Vagina (tissue), 2 donors: ENCODE measurements around the gene NCOA5. TPM values are rescaled to one million over a fixed set of nuclear protein-coding genes. Genes with fewer than 3 reads are reported as not detected.

ENCODE experiments used
- DNase-seq, 2 donors: peaks; one replicate each; pipeline ENCODE4 v3.0.0-alpha.2; 2017; ENCODE audit errors: extremely low spot score in 2 of 2
- H3K27ac ChIP-seq: fragments of 200-600 bp; sonication (generic); one replicate; pipeline ENCODE4 v1.5.1; 2019
- H3K27me3 ChIP-seq: fragments of 200-600 bp; sonication (generic); one replicate; pipeline ENCODE4 v1.5.1; 2019
- H3K36me3 ChIP-seq, 2 donors: fragments of 200-600 bp; sonication (generic); one replicate each; pipeline ENCODE4 v1.5.1; 2017 to 2019
- H3K4me1 ChIP-seq: fragments of 200-600 bp; sonication (generic); one replicate; pipeline ENCODE4 v1.5.1; 2019
- H3K4me3 ChIP-seq, 2 donors: fragments of 200-600 bp; sonication (generic); 1 replicate in 1 of 2; 2 replicates in 1 of 2; pipeline ENCODE4 v1.5.1; 2016 to 2019
- H3K9me3 ChIP-seq: fragments of 200-600 bp; sonication (generic); one replicate; pipeline ENCODE4 v1.5.1; 2019
- CTCF ChIP-seq, 3 experiments: fragments of 450-650 bp in 2 of 3; fragments of 200-600 bp in 1 of 3; sonication (generic) in 1 of 3; IDR thresholded peaks; one replicate each; pipeline ENCODE4 v1.5.1; 2017 to 2019; ENCODE audit warnings: antibody characterized with exemption in 3 of 3, mild to moderate bottlenecking in 2 of 3, moderate library complexity in 2 of 3
- POLR2A ChIP-seq, 2 donors: fragments of 450-650 bp; IDR thresholded peaks; one replicate each; pipeline ENCODE4 v1.6.1; 2017; ENCODE audit warnings: antibody characterized with exemption in 2 of 2, mild to moderate bottlenecking in 2 of 2, moderate library complexity in 2 of 2
- POLR2AphosphoS5 ChIP-seq, 2 donors: sonication (generic); formaldehyde crosslinking; IDR thresholded peaks; one replicate each; pipeline ENCODE4 v1.9.0; 2017; ENCODE audit warnings: antibody characterized with exemption in 2 of 2, mild to moderate bottlenecking in 2 of 2, low read depth in 1 of 2; ENCODE audit not compliant: insufficient read depth in 1 of 2
- intact Hi-C: fragments of 100-400 bp; cut with DNase I; formaldehyde crosslinking; loops from one replicate; pipeline ENCODE4 v1.15.1; 2023
- total RNA-seq: library from RNA; depleted of rRNA; stranded (reverse); fragments of >200 nt; gene quantifications from one replicate; pipeline ENCODE4 v1.2.3, GENCODE V29; 2016

NCOA5 gene
- total RNA-seq, 1 donor from 2014 or later, result 33.9 TPM

- peaks cover 30% of the 10 kb centered on the region for H3K4me1 ChIP-seq
- TF ChIP-seq POLR2AphosphoS5 (IDR thresholded peaks at IDR 0.05; ENCODE audit: insufficient read depth in 1 of 2, low read depth in 1 of 2) (no peak), POLR2A (IDR thresholded peaks at IDR 0.05) (no peak), CTCF (IDR thresholded peaks at IDR 0.05) (peak in 1 of 3 experiments; percentile 13)
- intact Hi-C loops, result no loop called here
- H3K4me3 ChIP-seq, result peak overlapping the region; percentile 5 to 15
- DNase-seq, result peak; percentile 56 to 91
- no peak overlapping the region for H3K27ac ChIP-seq
- H3K36me3 ChIP-seq, result peaks cover 0 to 20% of the 10 kb centered on the region in 2 donors
- H3K9me3 ChIP-seq, result no peaks in the 10 kb centered on the region
- no peaks in the 10 kb centered on the region for H3K27me3 ChIP-seq
Measured at GRCh38 chr20:46057856-46058598, 31.7 kb downstream of the NCOA5 start.

GRCh38 chr20:46056970-46057855, 32.5 kb downstream of the NCOA5 start:
- no peak for TF ChIP-seq CTCF (IDR thresholded peaks at IDR 0.05)
- no peak for TF ChIP-seq POLR2A (IDR thresholded peaks at IDR 0.05)
- TF ChIP-seq POLR2AphosphoS5 (IDR thresholded peaks at IDR 0.05; ENCODE audit: insufficient read depth in 1 of 2, low read depth in 1 of 2), result no peak
- Histone ChIP-seq H3K27ac (no peak overlapping the region), H3K4me3 (peak overlapping the region in 1 of 2 donors; percentile 15), H3K27me3 (no peaks in the 10 kb centered on the region), H3K9me3 (no peaks in the 10 kb centered on the region), H3K4me1 (peaks cover 30% of the 10 kb centered on the region), H3K36me3 (peaks cover 0 to 11% of the 10 kb centered on the region in 2 donors)
- DNase-seq, result peak in 1 of 2 donors; percentile 81
- intact Hi-C loops, result no loop called here

- DNase-seq, result no peak
- peaks cover 26% of the 10 kb centered on the region for H3K4me1 ChIP-seq
- TF ChIP-seq CTCF (IDR thresholded peaks at IDR 0.05), result no peak
- TF ChIP-seq POLR2A (IDR thresholded peaks at IDR 0.05), result no peak
- no peak for TF ChIP-seq POLR2AphosphoS5 (IDR thresholded peaks at IDR 0.05; ENCODE audit: insufficient read depth in 1 of 2, low read depth in 1 of 2)
- H3K27me3 ChIP-seq, result no peaks in the 10 kb centered on the region
- no peak overlapping the region for H3K4me3 ChIP-seq
- no peaks in the 10 kb centered on the region for H3K9me3 ChIP-seq
- no peak overlapping the region for H3K27ac ChIP-seq
- intact Hi-C loops, result no loop called here
- H3K36me3 ChIP-seq, result peaks cover 0 to 2% of the 10 kb centered on the region in 2 donors
Measured at GRCh38 chr20:46056027-46056833, 33.5 kb downstream of the NCOA5 start.

- DNase-seq, result no peak
Measured at GRCh38 chr20:46055269-46055668, 34.5 kb downstream of the NCOA5 start.

More at GRCh38 chr20:46055269-46055668, 34.5 kb downstream of the NCOA5 start:
- no peaks in the 10 kb centered on the region for H3K9me3 ChIP-seq
- no peaks in the 10 kb centered on the region for H3K27me3 ChIP-seq
- peaks cover 22% of the 10 kb centered on the region for H3K4me1 ChIP-seq
- no peak for TF ChIP-seq POLR2A (IDR thresholded peaks at IDR 0.05)
- TF ChIP-seq POLR2AphosphoS5 (IDR thresholded peaks at IDR 0.05; ENCODE audit: insufficient read depth in 1 of 2, low read depth in 1 of 2), result no peak
- TF ChIP-seq CTCF (IDR thresholded peaks at IDR 0.05), result no peak
- H3K4me3 ChIP-seq, result no peak overlapping the region
- intact Hi-C loops, result no loop called here
- no peaks in the 10 kb centered on the region for H3K36me3 ChIP-seq
- H3K27ac ChIP-seq, result no peak overlapping the region
